GM23338 (cell line): ENCODE data around the gene SCGB1A1. TPM values are rescaled to one million over a fixed set of nuclear protein-coding genes. Genes with fewer than 3 reads are reported as not detected.

Experiments
- ATAC-seq: fragments of 200-7000 bp; cut with Tn5 transposase; 3 replicates; pipeline ENCODE4 v1.9.1; 2020
- DNase-seq: peaks from one replicate; pipeline ENCODE4 v3.0.0-alpha.2; 2015; ENCODE audit warnings: low spot score
- H2AFZ ChIP-seq: fragments of 200-600 bp; sonication (generic); 2 replicates; pipeline ENCODE4 v1.8.0; 2016; ENCODE audit warnings: antibody characterized with exemption, mild to moderate bottlenecking, moderate library complexity
- H3F3A ChIP-seq: fragments of 200-600 bp; sonication (generic); replicated peaks from 2 replicates; pipeline ENCODE4 v1.8.0; 2017; ENCODE audit warnings: antibody characterized with exemption, mixed run types, low read depth
- H3K27ac ChIP-seq: fragments of 200-600 bp; sonication (generic); 2 replicates; pipeline ENCODE4 v1.6.1; 2016; ENCODE audit warnings: low read depth
- H3K27me3 ChIP-seq: fragments of 200-600 bp; sonication (generic); 2 replicates; pipeline ENCODE4 v1.8.0; 2016; ENCODE audit warnings: mild to moderate bottlenecking, mixed run types, moderate library complexity; ENCODE audit not compliant: insufficient read depth
- H3K36me3 ChIP-seq: fragments of 200-600 bp; sonication (generic); 2 replicates; pipeline ENCODE4 v1.8.0; 2016; ENCODE audit warnings: mild to moderate bottlenecking; ENCODE audit not compliant: insufficient read depth
- H3K4me1 ChIP-seq: fragments of 200-600 bp; sonication (generic); 2 replicates; pipeline ENCODE4 v1.8.0; 2016; ENCODE audit warnings: mild to moderate bottlenecking, moderate library complexity; ENCODE audit not compliant: insufficient read depth
- H3K4me2 ChIP-seq: fragments of 200-600 bp; sonication (generic); 2 replicates; pipeline ENCODE4 v1.7.1; 2017; ENCODE audit warnings: mixed run types
- H3K4me3 ChIP-seq: fragments of 200-600 bp; sonication (generic); 2 replicates; pipeline ENCODE4 v1.6.1; 2016; ENCODE audit warnings: mixed run types
- H3K79me2 ChIP-seq: fragments of 200-600 bp; sonication (generic); replicated peaks from 2 replicates; pipeline ENCODE4 v1.8.0; 2017; ENCODE audit warnings: mild to moderate bottlenecking; ENCODE audit not compliant: insufficient read depth
- H3K9me2 ChIP-seq: fragments of 200-600 bp; sonication (generic); 2 replicates; pipeline ENCODE4 v1.8.0; 2017; ENCODE audit not compliant: insufficient read depth
- H4K20me1 ChIP-seq: fragments of 200-600 bp; sonication (generic); replicated peaks from 2 replicates; pipeline ENCODE4 v1.8.0; 2017; ENCODE audit warnings: mild to moderate bottlenecking; ENCODE audit not compliant: insufficient read depth
- H3K27ac Mint-ChIP-seq: 2 replicates; pipeline ENCODE4 v1.8.0; 2020; ENCODE audit warnings: inconsistent platforms, mild to moderate bottlenecking, moderate library complexity, mixed read lengths
- H3K27me3 Mint-ChIP-seq: 3 replicates; pipeline ENCODE4 v1.8.0; 2022; ENCODE audit warnings: low read depth, mild to moderate bottlenecking, moderate library complexity, mixed read lengths, inconsistent platforms; ENCODE audit not compliant: insufficient read depth, poor library complexity
- H3K36me3 Mint-ChIP-seq: 3 replicates; pipeline ENCODE4 v1.8.0; 2021; ENCODE audit warnings: low read depth, mild to moderate bottlenecking, inconsistent platforms, moderate library complexity, mixed read lengths
- H3K4me1 Mint-ChIP-seq: 3 replicates; pipeline ENCODE4 v1.8.0; 2020; ENCODE audit warnings: mild to moderate bottlenecking, inconsistent platforms, mixed read lengths
- H3K4me3 Mint-ChIP-seq: 3 replicates; pipeline ENCODE4 v1.8.0; 2021; ENCODE audit warnings: moderate library complexity, mild to moderate bottlenecking, inconsistent platforms, mixed read lengths
- H3K9me3 Mint-ChIP-seq: 3 replicates; pipeline ENCODE4 v1.8.0; 2020; ENCODE audit warnings: moderate library complexity, mild to moderate bottlenecking, inconsistent platforms, mixed read lengths
- CTCF ChIP-seq, 2 experiments: fragments of 200-600 bp in 1 of 2; sonication (generic) in 1 of 2; conservative IDR thresholded peaks; 2 replicates each; pipeline versions ENCODE4 v1.5.1 to v1.6.1; 2016 to 2017; ENCODE audit warnings: antibody characterized with exemption in 2 of 2, low read depth in 2 of 2, mild to moderate bottlenecking in 2 of 2, moderate library complexity in 1 of 2
- EZH2phosphoT487 ChIP-seq: fragments of 200-600 bp; sonication (generic); IDR thresholded peaks from one replicate; pipeline ENCODE4 v1.8.1; 2018; ENCODE audit warnings: antibody characterized with exemption; ENCODE audit not compliant: unreplicated experiment
- JUNB ChIP-seq: IDR thresholded peaks from one replicate; pipeline ENCODE4 v1.6.1; 2016; ENCODE audit warnings: antibody characterized with exemption; ENCODE audit not compliant: unreplicated experiment
- NANOG ChIP-seq: IDR thresholded peaks from 2 replicates; pipeline ENCODE4 v1.6.1; 2016; ENCODE audit warnings: antibody characterized with exemption, borderline replicate concordance
- REST ChIP-seq: IDR thresholded peaks from one replicate; pipeline ENCODE4 v1.6.1; 2018; ENCODE audit warnings: antibody characterized with exemption; ENCODE audit not compliant: unreplicated experiment
- STAT1 ChIP-seq: IDR thresholded peaks from one replicate; pipeline ENCODE4 v1.6.1; 2016; ENCODE audit warnings: antibody characterized with exemption; ENCODE audit not compliant: unreplicated experiment
- ZNF462 ChIP-seq: fragments of 250-450 bp; sonication (Bioruptor Pico); IDR thresholded peaks from 2 replicates; pipeline ENCODE4 v1.5.0; 2020; ENCODE audit warnings: mild to moderate bottlenecking, moderate library complexity
- polyA plus RNA-seq: library from polyadenylated mRNA; unstranded; fragments of >200 nt; fragmentation: Nextera tagmentation; extraction: Ambion mirVana; gene quantifications from 2 replicates; pipeline ENCODE4 v1.2.1, GENCODE V29; 2016
- total RNA-seq: library from RNA; depleted of rRNA; stranded (reverse); fragments of >200 nt; shearing (Covaris generic); gene quantifications from 2 replicates; pipeline ENCODE4 v1.2.3, GENCODE V29; 2014
- TF ChIP-seq, protein P1 (sequence below): IDR thresholded peaks from 2 replicates; pipeline ENCODE4 v1.6.1; 2016; ENCODE audit warnings: antibody characterized with exemption

SCGB1A1 gene
- total and polyA plus RNA-seq, 2 experiments from 2014 or later, result not detected

DNA sequence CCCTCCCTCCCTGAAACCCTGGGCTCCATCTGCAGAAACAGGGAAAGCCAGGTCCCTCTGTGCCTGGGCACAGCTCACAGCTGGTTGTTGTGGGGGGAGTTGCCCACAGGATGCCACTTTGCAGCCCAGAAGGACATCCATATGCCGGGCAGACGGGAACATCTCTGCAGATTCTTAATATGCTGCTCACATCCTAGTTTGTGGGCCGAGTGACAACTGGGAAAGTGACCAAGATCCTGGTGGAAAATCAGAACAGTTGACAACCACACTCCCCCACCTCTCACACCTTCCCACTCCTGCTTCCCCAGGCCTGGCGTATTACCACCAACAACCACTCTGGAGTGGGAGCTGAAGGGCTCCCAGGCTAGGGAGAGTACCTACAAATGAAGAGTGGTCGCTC is 7.3 kb upstream of the SCGB1A1 start:
- Histone ChIP-seq H2AFZ (no peak overlapping the region), H3K4me3 (no peak overlapping the region), H4K20me1 (no peaks in the 10 kb centered on the region), H3K79me2 (no peaks in the 10 kb centered on the region), H3K27me3 (no peaks in the 10 kb centered on the region), H3K9me2 (no peaks in the 10 kb centered on the region), H3F3A (no peaks in the 10 kb centered on the region), H3K4me1 (no peaks in the 10 kb centered on the region), H3K27ac (no peak overlapping the region), H3K36me3 (no peaks in the 10 kb centered on the region), H3K4me2 (no peak overlapping the region)
- no peaks in the 10 kb centered on the region for H3K9me3 Mint-ChIP-seq
- no peak for TF ChIP-seq JUNB
- TF ChIP-seq, protein P1, sequence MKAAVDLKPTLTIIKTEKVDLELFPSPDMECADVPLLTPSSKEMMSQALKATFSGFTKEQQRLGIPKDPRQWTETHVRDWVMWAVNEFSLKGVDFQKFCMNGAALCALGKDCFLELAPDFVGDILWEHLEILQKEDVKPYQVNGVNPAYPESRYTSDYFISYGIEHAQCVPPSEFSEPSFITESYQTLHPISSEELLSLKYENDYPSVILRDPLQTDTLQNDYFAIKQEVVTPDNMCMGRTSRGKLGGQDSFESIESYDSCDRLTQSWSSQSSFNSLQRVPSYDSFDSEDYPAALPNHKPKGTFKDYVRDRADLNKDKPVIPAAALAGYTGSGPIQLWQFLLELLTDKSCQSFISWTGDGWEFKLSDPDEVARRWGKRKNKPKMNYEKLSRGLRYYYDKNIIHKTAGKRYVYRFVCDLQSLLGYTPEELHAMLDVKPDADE, result no peak
- TF ChIP-seq NANOG, result no peak
- no peak for TF ChIP-seq REST
- TF ChIP-seq STAT1, result no peak
- no peak for TF ChIP-seq ZNF462 (CRISPR knock-in tag)
- TF ChIP-seq CTCF (conservative IDR thresholded peaks at IDR 0.05; ENCODE audit: low read depth in 2 of 2), result no peak
- no peak for TF ChIP-seq EZH2phosphoT487
- no peaks in the 10 kb centered on the region for H3K36me3 Mint-ChIP-seq
- no peak overlapping the region for H3K27ac Mint-ChIP-seq
- peaks cover under 1% of the 10 kb centered on the region for H3K27me3 Mint-ChIP-seq
- H3K4me1 Mint-ChIP-seq, result no peaks in the 10 kb centered on the region
- no peak overlapping the region for H3K4me3 Mint-ChIP-seq
- ATAC-seq (no peak), DNase-seq (no peak)
